ENCODE results near the gene ACSL3. TPM values are rescaled to one million over a fixed set of nuclear protein-coding genes. Genes with fewer than 3 reads are reported as not detected.

Gene ACSL3
- total and polyA plus RNA-seq, 12 donors = 11.0 to 130 (median 70.6) TPM

DNA sequence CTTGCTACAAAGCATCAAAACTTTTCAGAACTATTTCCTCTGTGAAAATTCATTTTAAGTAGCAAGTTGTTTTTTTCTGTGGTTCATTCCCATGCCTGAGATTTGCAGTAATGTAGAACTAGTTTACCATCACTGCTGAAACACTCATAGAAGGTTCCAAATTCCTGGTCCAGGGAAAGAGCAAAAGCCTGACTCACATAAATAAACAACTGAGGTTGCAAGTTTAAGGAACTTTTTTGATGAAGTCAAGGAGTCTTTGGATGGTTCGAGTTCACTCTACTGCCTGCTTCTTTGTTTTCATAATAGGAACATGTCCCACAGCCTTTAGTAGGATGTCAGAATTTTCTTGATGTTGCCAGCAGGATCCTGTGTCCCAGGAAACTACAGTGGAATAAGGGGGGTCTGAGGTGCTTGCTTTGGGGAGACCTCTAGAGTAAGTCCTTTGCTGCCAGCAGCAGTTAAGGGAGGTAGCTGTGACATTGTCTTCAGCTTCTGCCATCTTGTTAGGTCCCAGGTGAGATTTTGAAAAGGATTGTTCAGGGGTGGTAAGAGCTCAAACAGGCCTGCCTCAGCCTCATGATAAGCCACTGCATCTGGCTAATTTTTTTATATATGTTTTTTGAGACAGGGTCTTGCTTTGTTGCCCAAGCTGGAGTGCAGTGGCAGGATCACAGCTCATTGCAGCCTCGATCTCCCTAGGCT lies 43.9 kb downstream of the ACSL3 start:
- Histone ChIP-seq H3K4me3 (no peak overlapping the region), H3K27me3 (no peaks in the 10 kb centered on the region), H3K27ac (peak overlapping the region in 2 of 5 donors; percentile 6 to 9), H3K9me3 (replicated peaks in 1 of 3) (no peaks in the 10 kb centered on the region), H3K4me1 (replicated peaks in 1 of 2) (peaks cover 18 to 20% of the 10 kb centered on the region in 2 donors), H3K36me3 (replicated peaks in 1 of 2) (peaks cover 0 to 4% of the 10 kb centered on the region in 2 donors)
- 73 to 89% (median 83%) methylated on average over 2 of the region's 2 CpGs for WGBS, 4 donors
- TF ChIP-seq POLR2A (IDR thresholded peaks at IDR 0.05) = no peak
- TF ChIP-seq, protein P1, sequence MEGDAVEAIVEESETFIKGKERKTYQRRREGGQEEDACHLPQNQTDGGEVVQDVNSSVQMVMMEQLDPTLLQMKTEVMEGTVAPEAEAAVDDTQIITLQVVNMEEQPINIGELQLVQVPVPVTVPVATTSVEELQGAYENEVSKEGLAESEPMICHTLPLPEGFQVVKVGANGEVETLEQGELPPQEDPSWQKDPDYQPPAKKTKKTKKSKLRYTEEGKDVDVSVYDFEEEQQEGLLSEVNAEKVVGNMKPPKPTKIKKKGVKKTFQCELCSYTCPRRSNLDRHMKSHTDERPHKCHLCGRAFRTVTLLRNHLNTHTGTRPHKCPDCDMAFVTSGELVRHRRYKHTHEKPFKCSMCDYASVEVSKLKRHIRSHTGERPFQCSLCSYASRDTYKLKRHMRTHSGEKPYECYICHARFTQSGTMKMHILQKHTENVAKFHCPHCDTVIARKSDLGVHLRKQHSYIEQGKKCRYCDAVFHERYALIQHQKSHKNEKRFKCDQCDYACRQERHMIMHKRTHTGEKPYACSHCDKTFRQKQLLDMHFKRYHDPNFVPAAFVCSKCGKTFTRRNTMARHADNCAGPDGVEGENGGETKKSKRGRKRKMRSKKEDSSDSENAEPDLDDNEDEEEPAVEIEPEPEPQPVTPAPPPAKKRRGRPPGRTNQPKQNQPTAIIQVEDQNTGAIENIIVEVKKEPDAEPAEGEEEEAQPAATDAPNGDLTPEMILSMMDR (IDR thresholded peaks at IDR 0.05) = no peak
- no peak for DNase-seq
- intact Hi-C loops (cut with DNase I) = loop anchor here (5.0 to 10.0 kb wide), 4 partner anchors 107 to 200 kb away; no protein-coding TSS in a partner anchor

DNA sequence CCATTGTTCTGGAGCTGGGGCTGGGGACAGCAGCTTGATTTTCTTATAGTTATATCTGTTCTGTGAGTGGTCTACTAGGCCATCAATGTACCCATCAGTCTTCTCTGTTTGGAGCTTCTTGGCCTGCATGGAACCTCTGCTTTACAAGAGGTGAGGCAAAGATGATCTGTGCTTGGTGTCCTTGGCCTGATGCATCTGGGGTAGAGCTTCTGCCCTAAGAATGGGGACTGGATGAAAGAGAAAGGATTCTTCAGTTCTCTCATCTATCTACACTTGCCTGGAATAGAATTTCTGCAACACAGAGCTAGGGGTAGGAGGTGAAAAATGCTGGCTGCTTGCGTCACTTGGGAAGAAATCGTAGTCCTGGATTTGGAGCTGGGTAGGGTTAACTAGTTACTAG lies 46.2 kb downstream of the ACSL3 start:
- Histone ChIP-seq H3K4me1 (replicated peaks in 1 of 2) (peaks cover 17 to 18% of the 10 kb centered on the region in 2 donors), H3K4me3 (no peak overlapping the region), H3K36me3 (replicated peaks in 1 of 2) (peaks cover 0 to 4% of the 10 kb centered on the region in 2 donors), H3K27ac (no peak overlapping the region), H3K27me3 (no peaks in the 10 kb centered on the region), H3K9me3 (replicated peaks in 1 of 3) (no peaks in the 10 kb centered on the region)
- WGBS, 4 donors = 92 to 100% (median 96%) methylated on average over 2 of the region's 2 CpGs
- TF ChIP-seq POLR2A (IDR thresholded peaks at IDR 0.05) = no peak
- TF ChIP-seq, protein P1 (IDR thresholded peaks at IDR 0.05) = no peak
- intact Hi-C loops (cut with DNase I) = loop anchor here (5.0 to 10.0 kb wide), 3 partner anchors 112 to 202 kb away; no protein-coding TSS in a partner anchor
- no peak for DNase-seq

DNA sequence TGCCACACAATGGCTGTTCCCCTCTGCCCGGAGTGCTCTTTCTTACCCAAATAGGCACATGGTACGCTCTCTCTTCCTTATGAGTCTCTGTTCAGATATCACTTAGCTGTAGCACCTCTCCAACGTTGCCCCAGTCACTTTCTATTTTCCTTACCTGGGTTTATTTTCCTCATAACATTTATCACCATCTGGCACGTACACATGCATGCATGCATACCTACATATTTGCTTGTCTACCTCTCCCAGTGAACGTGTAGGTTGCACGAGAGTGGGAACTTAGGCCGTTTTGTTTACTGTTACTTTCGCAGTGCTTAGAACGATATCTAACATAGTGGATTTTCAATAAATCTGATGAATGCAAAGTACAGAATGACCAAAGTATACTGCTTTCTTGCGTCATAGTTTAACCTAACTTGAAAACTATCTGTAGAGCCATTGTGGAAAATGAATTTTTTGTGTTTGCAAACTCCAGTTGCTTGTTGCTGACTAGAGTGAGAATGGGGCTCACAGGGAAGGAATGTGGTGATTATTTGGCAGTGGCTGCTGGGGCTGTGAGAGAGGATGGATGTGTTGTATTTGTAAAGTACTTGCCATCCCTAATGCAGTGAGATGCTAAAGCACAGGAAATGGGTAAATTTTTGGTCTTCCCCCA lies 47.1 kb downstream of the ACSL3 start:
- intact Hi-C loops (cut with DNase I) = loop anchor here (5.0 to 10.0 kb wide), 3 partner anchors 113 to 203 kb away; no protein-coding TSS in a partner anchor
- no peak for DNase-seq
- Histone ChIP-seq H3K4me1 (replicated peaks in 1 of 2) (peaks cover 17 to 18% of the 10 kb centered on the region in 2 donors), H3K4me3 (no peak overlapping the region), H3K27ac (no peak overlapping the region), H3K36me3 (replicated peaks in 1 of 2) (peaks cover 0 to 4% of the 10 kb centered on the region in 2 donors), H3K9me3 (replicated peaks in 1 of 3) (no peaks in the 10 kb centered on the region), H3K27me3 (no peaks in the 10 kb centered on the region)
- TF ChIP-seq, protein P1 (IDR thresholded peaks at IDR 0.05) = no peak
- TF ChIP-seq POLR2A (IDR thresholded peaks at IDR 0.05) = no peak
- WGBS, 4 donors = 91 to 94% (median 93%) methylated on average over 10 of the region's 10 CpGs

DNA sequence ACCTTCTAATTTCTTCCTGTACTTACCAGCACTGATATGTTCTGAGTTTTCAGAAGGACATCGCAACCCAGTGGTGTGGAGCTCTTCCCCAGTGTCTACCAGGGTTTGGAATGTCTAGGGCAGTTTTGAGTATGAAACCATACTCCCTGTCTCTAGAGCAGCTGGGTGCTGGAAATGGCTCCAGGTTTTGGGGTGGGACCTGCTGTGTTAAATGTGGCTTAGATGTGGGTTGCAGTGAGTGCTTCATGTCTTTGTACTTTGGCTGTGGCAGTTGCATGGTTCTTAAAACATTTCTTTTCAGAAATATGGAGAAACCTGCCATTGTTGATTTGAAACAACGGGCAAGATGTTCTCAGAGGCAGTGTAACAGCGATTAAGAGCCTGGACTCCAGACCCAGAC lies 48.5 kb downstream of the ACSL3 start:
- intact Hi-C loops (cut with DNase I) = loop anchor here (5.0 to 10.0 kb wide), 3 partner anchors 114 to 204 kb away; no protein-coding TSS in a partner anchor
- WGBS, 4 donors = 97 to 98% (median 97%) methylated on average over 3 of the region's 3 CpGs
- H3K27ac ChIP-seq = no peak overlapping the region
- H3K4me1 ChIP-seq (replicated peaks in 1 of 2) = peaks cover 17 to 18% of the 10 kb centered on the region in 2 donors
- H3K27me3 ChIP-seq = no peaks in the 10 kb centered on the region
- no peak for TF ChIP-seq POLR2A (IDR thresholded peaks at IDR 0.05)
- TF ChIP-seq, protein P1 (IDR thresholded peaks at IDR 0.05) = no peak
- no peaks in the 10 kb centered on the region for H3K9me3 ChIP-seq (replicated peaks in 1 of 3)
- peaks cover 0 to 4% of the 10 kb centered on the region in 2 donors for H3K36me3 ChIP-seq (replicated peaks in 1 of 2)
- no peak for DNase-seq
- H3K4me3 ChIP-seq = no peak overlapping the region
